Measurements from ENCODE around the gene CRYZL1. TPM values are rescaled to one million over a fixed set of nuclear protein-coding genes. Genes with fewer than 3 reads are reported as not detected.

Gene CRYZL1
- total and polyA plus RNA-seq, 2 of the 8 experiments (the other 6 are each of a cell fraction or from before 2014, with no cell fraction given), result 15.6 to 15.8 TPM

DNA sequence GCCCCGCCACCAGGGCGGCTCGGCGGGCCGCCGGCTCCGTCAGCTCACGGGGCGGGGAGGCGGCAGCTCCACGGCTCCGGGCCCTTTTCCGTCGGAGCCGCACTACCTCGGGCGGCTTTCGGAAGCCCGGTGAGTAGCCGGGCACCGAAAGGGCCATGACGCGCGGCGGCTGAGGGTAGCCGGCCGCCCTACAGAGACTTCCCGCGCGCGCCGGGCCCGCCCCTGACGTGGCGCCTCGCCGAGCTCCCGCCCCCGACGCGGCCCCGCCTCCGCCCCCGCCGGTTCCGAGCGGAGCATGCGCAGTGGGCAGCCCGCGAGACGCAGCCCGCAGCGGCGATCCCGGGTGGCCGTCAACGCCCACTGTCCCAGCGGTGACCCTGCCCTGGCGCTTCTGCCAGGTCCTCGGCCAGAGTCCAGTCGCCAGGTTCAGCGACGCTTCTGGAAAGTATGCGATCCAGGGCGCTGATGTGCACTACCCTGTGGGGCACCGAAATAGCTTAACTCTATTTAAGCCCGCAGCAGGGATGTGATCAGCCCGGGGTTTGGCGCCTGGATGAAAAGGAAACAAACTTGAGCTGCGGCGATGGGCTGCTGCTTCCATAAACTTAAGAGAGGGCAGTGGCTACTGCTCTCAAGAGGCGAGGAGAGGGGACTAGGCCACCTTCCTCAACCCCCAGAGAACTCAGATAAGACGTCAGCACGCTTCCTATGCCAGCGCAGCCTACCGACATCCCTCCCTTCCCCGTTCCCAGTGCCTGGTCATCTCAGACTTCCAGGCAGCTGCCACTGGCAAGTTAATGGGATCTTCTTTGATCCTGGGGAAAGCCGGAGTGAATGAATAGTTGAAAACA, 52.8 kb downstream of the CRYZL1 start, which contains the start of gene DONSON:
TSS of gene DONSON (minus strand) at position 200 of the 851 bp plus-strand sequence. CDS start at position 157, 43 bp downstream.
- H4K91ac ChIP-seq (replicated peaks; ENCODE audit: insufficient read length, low read length), result no peak within 1 kb of the TSS
- peak within 1 kb of the TSS; percentile 16; the same call in 1 of the 2 replicates for H2BK15ac ChIP-seq (ENCODE audit: low read length)
- no peak within 1 kb of the TSS for H2BK120ac ChIP-seq (replicated peaks; ENCODE audit: low read depth, low read length)
- H3K9me3 ChIP-seq (ENCODE audit: insufficient read depth in 2 of 2, low read depth in 1 of 2, low read length in 1 of 2), result no peaks in the 10 kb centered on the region
- H3K14ac ChIP-seq (ENCODE audit: insufficient read length), result no peak within 1 kb of the TSS
- H2BK5ac ChIP-seq (ENCODE audit: low read depth, low read length), result peak within 1 kb of the TSS; percentile 78
- peaks cover 0 to 16% (median 1%) of the 10 kb centered on the region in 4 experiments; a peak in 3 of 8 replicates for H3K36me3 ChIP-seq (ENCODE audit: control insufficient read depth in 2 of 4, insufficient read depth in 4 of 4, low read length in 3 of 4)
- H2AFZ ChIP-seq (ENCODE audit: low read length), result peak within 1 kb of the TSS; percentile 25; the same call in 1 of the 2 replicates
- H4K5ac ChIP-seq (ENCODE audit: insufficient read length, low read depth, low read length), result peak within 1 kb of the TSS; percentile 71
- DNase-seq (ENCODE audit: low read depth in 1 of 2, low spot score in 2 of 2) (peak in 1 of 2 experiments; percentile 98), FAIRE-seq (no peak)
- H2BK12ac ChIP-seq (ENCODE audit: low read depth, low read length), result peak within 1 kb of the TSS; percentile 60; the same call in 1 of the 2 replicates
- H3K23me2 ChIP-seq (ENCODE audit: low read depth, low read length), result peaks cover 10% of the 10 kb centered on the region; the same call in 1 of the 2 replicates
- ChIA-PET POLR2A (ENCODE audit: partially characterized antibody) (interaction anchor here (0.6 to 2.8 kb wide), 19 partner anchors 9 to 116 kb away, joined by 3 to 12 read pairs (median 3); partner anchors contain the start of genes CRYZL1, DNAJC28, GART and SON), CTCF (ENCODE audit: partially characterized antibody) (interaction anchor here (0.5 to 2.0 kb wide), 3 partner anchors 15 to 133 kb away, joined by 4 to 11 read pairs (median 4); no protein-coding TSS in a partner anchor)
- WGBS, 2 experiments (ENCODE audit: extremely low coverage in 1 of 2, insufficient coverage in 1 of 2, insufficient read length in 1 of 2, insufficient replicate concordance in 2 of 2, low coverage in 1 of 2, low lambda C conversion rate in 2 of 2, missing lambda C conversion rate in 1 of 2), result 3% methylated on average over 45 of the region's 78 CpGs; no CpG with 5 or more reads in 1 of the 2 experiments
- H3K23ac ChIP-seq (ENCODE audit: insufficient read length), result no peak within 1 kb of the TSS
- peaks cover 0 to 2% (median under 1%) of the 10 kb centered on the region in 4 experiments; a peak in 2 of 7 replicates for H3K4me1 ChIP-seq (replicated peaks in 1 of 4; ENCODE audit: control insufficient read depth in 3 of 4, insufficient read depth in 4 of 4, low read length in 3 of 4)
- peak within 1 kb of the TSS; percentile 71 to 95 (median 78) for H3K9ac ChIP-seq (replicated peaks in 1 of 4; ENCODE audit: extremely low read depth in 1 of 4, low read depth in 3 of 4, low read length in 3 of 4)
- no peak within 1 kb of the TSS for H2AK5ac ChIP-seq (ENCODE audit: low read depth, low read length)
- H3K4me3 ChIP-seq (ENCODE audit: extremely low read depth in 1 of 4, insufficient read depth in 2 of 4, low read depth in 3 of 4, low read length in 4 of 4), result peak within 1 kb of the TSS; percentile 66 to 90 (median 88)
- peak within 1 kb of the TSS; percentile 52 for H3K18ac ChIP-seq (ENCODE audit: extremely low read depth, low read length)
- no peak within 1 kb of the TSS for H2BK20ac ChIP-seq (ENCODE audit: low read length)
- H3K4me2 ChIP-seq (ENCODE audit: insufficient read depth in 1 of 2, low read depth in 2 of 2, low read length in 2 of 2), result peak within 1 kb of the TSS; percentile 81 to 97
- H3K27ac ChIP-seq (ENCODE audit: low read depth, low read length), result peak within 1 kb of the TSS; percentile 72; the same call in 1 of the 2 replicates
- no peaks in the 10 kb centered on the region for H3K27me3 ChIP-seq (replicated peaks in 1 of 4; ENCODE audit: control insufficient read depth in 3 of 4, extremely low read depth in 1 of 4, insufficient read depth in 3 of 4, low read length in 3 of 4)
- peak within 1 kb of the TSS; percentile 93 for H4K8ac ChIP-seq (ENCODE audit: extremely low read depth, insufficient read depth, low read length)
- H3K4ac ChIP-seq (replicated peaks; ENCODE audit: insufficient read length, low read depth, low read length), result no peak within 1 kb of the TSS
- no peaks in the 10 kb centered on the region for H3K79me1 ChIP-seq (ENCODE audit: low read depth, low read length)
- peaks cover 0 to 23% of the 10 kb centered on the region in 2 experiments; a peak in 2 of 4 replicates for H3K79me2 ChIP-seq (ENCODE audit: control insufficient read depth in 1 of 2, insufficient read depth in 2 of 2, low read length in 2 of 2)
- H3K56ac ChIP-seq (replicated peaks; ENCODE audit: insufficient read length, low read depth, low read length), result peak within 1 kb of the TSS; percentile 37
- H4K20me1 ChIP-seq (replicated peaks in 1 of 2; ENCODE audit: control insufficient read depth in 1 of 2, insufficient read depth in 2 of 2, low read length in 2 of 2), result no peaks in the 10 kb centered on the region
- TF ChIP-seq EGR1 (IDR thresholded peaks at IDR 0.05; ENCODE audit: borderline replicate concordance, low read depth, low read length), result peak; percentile 78; the same call in 1 of the 2 replicates
- TF ChIP-seq SIX5 (IDR thresholded peaks at IDR 0.05; ENCODE audit: low read depth, low read length), result no peak
- peak; percentile 73 for TF ChIP-seq KDM4A (IDR thresholded peaks at IDR 0.05; ENCODE audit: low read depth, low read length, severe bottlenecking)
- peak; percentile 75; the same call in 1 of the 2 replicates for TF ChIP-seq PHF8 (conservative IDR thresholded peaks at IDR 0.05; ENCODE audit: low read depth, low read length)
- peak; percentile 5 for TF ChIP-seq NANOG (IDR thresholded peaks at IDR 0.05; ENCODE audit: insufficient read depth, low read depth, low read length, poor library complexity, severe bottlenecking)
- TF ChIP-seq, protein P1, sequence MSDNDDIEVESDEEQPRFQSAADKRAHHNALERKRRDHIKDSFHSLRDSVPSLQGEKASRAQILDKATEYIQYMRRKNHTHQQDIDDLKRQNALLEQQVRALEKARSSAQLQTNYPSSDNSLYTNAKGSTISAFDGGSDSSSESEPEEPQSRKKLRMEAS (IDR thresholded peaks at IDR 0.05), result peak; percentile 30; the same call in 1 of the 2 replicates
- peak; percentile 75 for TF ChIP-seq TAF1 (IDR thresholded peaks at IDR 0.05; ENCODE audit: low read depth, low read length)
- TF ChIP-seq EZH2 (IDR thresholded peaks at IDR 0.05; ENCODE audit: low read depth, low read length, severe bottlenecking), result peak; percentile 35
- no peak for TF ChIP-seq SIRT6 (IDR thresholded peaks at IDR 0.05; ENCODE audit: low read length)
- peak; percentile 58; the same call in 1 of the 2 replicates for TF ChIP-seq CREB1 (IDR thresholded peaks at IDR 0.05)

Measured in H1 (cell line).